GM18858 (cell line): ENCODE data around the gene KLHL20.

ENCODE experiments used
- ATAC-seq: cut with Tn5 transposase; IDR thresholded peaks from one replicate; pipeline ENCODE4 v1.9.1; 2021; ENCODE audit not compliant: unreplicated experiment

Gene KLHL20

DNA sequence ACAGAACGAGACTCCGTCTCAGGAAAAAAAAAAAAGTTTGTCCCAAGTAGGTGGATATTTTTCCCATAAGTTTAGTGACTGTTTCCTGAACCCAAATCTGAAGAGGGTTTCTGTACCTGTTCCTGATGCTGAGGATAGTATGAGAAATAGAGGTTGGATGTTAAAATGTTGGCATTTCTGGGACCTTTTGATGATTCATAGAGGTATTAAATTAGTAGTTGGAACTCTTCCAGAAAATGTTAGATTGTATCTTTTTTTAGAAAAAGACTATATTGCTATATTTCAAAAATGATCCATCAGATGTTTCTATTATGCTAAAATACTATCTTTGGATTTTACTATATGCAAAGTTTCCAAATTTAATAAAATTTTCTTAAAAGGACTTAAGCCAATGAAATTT, 112.8 kb downstream of the KLHL20 start:
- ATAC-seq, result no peak

DNA sequence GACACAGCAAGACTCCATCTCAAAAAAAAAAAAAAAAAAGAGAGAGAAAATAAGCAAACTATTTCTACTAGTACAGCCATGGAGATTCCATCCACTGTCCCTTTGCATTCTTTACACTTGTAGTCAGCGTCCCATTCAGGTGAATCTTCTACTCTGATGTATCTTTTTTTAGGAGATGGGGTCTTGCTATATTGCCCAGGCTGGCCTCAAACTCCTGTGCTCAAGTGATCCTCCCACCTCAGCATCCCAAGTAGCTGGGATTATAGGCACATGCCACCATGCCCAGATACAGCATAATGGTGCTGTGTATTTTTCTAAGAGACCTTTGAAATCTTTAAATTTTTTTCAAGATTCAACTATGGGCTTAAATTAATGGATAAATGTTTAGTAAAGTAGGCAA, 118.0 kb downstream of the KLHL20 start:
- no peak for ATAC-seq
